Natural killer cell (primary cell): Measurements from ENCODE around the gene LRG1. TPM values are rescaled to one million over a fixed set of nuclear protein-coding genes. Genes with fewer than 3 reads are reported as not detected.

Source experiments
- ATAC-seq, 3 donors: fragments of 150-1000 bp in 2 of 3; fragments of 200-7000 bp in 1 of 3; cut with Tn5 transposase; 1 replicate in 1 of 3; 2 replicates in 2 of 3; pipeline ENCODE4 v1.10.0; 2021; ENCODE audit warnings: mild to moderate bottlenecking in 2 of 3, moderate library complexity in 2 of 3
- DNase-seq, 2 donors: peaks; one replicate each; pipeline versions ENCODE4 v3.0.0 to v3.0.0-alpha.2; 2013 to 2021; ENCODE audit warnings: mixed read lengths in 1 of 2
- H3K27ac ChIP-seq: one replicate; pipeline ENCODE4 v1.5.1; 2013; ENCODE audit warnings: mild to moderate bottlenecking, low read length
- H3K27me3 ChIP-seq: one replicate; pipeline ENCODE4 v1.6.1; 2013; ENCODE audit warnings: low read length; ENCODE audit not compliant: control insufficient read depth, insufficient read depth
- H3K36me3 ChIP-seq: one replicate; pipeline ENCODE4 v1.6.1; 2013; ENCODE audit warnings: low read length; ENCODE audit not compliant: control insufficient read depth, insufficient read depth
- H3K4me1 ChIP-seq: one replicate; pipeline ENCODE4 v1.6.1; 2013; ENCODE audit warnings: low read length; ENCODE audit not compliant: control insufficient read depth, insufficient read depth
- H3K4me3 ChIP-seq: one replicate; pipeline ENCODE4 v1.5.1; 2013; ENCODE audit warnings: low read length
- H3K9me3 ChIP-seq: one replicate; pipeline ENCODE4 v1.6.1; 2013; ENCODE audit warnings: low read length; ENCODE audit not compliant: control insufficient read depth, insufficient read depth
- H3K27ac Mint-ChIP-seq, 2 donors: one replicate each; pipeline ENCODE4 v1.8.0; 2022; ENCODE audit warnings: mild to moderate bottlenecking in 2 of 2, mixed read lengths in 2 of 2, moderate library complexity in 1 of 2
- H3K27me3 Mint-ChIP-seq, 2 donors: one replicate each; pipeline ENCODE4 v1.8.0; 2022; ENCODE audit warnings: low read depth in 2 of 2, mixed read lengths in 2 of 2
- H3K36me3 Mint-ChIP-seq: one replicate; pipeline ENCODE4 v1.8.0; 2022; ENCODE audit warnings: mixed read lengths
- H3K4me1 Mint-ChIP-seq, 2 donors: one replicate each; pipeline ENCODE4 v1.8.0; 2022; ENCODE audit warnings: mixed read lengths in 2 of 2
- H3K4me3 Mint-ChIP-seq: one replicate; pipeline ENCODE4 v1.8.0; 2022; ENCODE audit warnings: mild to moderate bottlenecking, moderate library complexity, mixed read lengths
- H3K9me3 Mint-ChIP-seq, 2 donors: one replicate each; pipeline ENCODE4 v1.8.0; 2022; ENCODE audit warnings: mixed read lengths in 2 of 2
- WGBS: methylation state at CpG from one replicate; pipeline ENCODE4 v1.1.7; 2013; ENCODE audit warnings: missing lambda C conversion rate; ENCODE audit not compliant: insufficient coverage; 5-methylcytosine and 5-hydroxymethylcytosine counted together
- intact Hi-C: fragments of 100-400 bp; cut with micrococcal nuclease; formaldehyde crosslinking; loops from one replicate; pipeline ENCODE4 v1.14.2; 2022
- total RNA-seq, 4 donors: library from RNA; stranded (reverse); fragments of 120-200 nt in 1 of 4; gene quantifications; one replicate each; pipeline versions ENCODE4 v1.2.3 to v1.2.4, GENCODE V29; 2013 to 2022
- TF ChIP-seq, protein P1 (sequence below): fragments of 200-600 bp; IDR thresholded peaks from one replicate; pipeline ENCODE4 v1.8.0; 2022; ENCODE audit warnings: antibody characterized with exemption

LRG1 gene
- total RNA-seq, 3 donors from 2014 or later (not counting 1 experiment from before 2014, with no cell fraction given) = 1.8 TPM; not detected in 2

DNA sequence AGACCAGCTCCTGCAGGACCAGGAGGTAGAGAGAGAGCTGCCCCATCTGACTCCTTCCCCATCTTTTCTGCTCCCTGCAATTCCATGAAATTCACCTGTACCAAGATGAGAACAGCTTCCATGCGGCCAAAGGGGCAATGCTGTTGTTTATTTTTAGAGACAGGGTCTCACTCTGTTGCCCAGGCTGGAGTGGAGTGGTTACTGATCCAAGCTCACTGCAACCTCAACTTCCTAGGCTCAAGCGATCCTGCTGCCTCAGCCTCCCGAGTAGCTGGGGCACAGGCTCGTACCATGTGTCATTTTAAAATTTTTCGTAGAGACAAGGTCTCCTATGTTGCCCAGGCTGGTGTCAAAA is 18.0 kb downstream of the LRG1 start:
- intact Hi-C loops = loop anchor here (10.0 kb wide), 1 partner anchor 257 kb away; no protein-coding TSS in a partner anchor
- TF ChIP-seq, protein P1, sequence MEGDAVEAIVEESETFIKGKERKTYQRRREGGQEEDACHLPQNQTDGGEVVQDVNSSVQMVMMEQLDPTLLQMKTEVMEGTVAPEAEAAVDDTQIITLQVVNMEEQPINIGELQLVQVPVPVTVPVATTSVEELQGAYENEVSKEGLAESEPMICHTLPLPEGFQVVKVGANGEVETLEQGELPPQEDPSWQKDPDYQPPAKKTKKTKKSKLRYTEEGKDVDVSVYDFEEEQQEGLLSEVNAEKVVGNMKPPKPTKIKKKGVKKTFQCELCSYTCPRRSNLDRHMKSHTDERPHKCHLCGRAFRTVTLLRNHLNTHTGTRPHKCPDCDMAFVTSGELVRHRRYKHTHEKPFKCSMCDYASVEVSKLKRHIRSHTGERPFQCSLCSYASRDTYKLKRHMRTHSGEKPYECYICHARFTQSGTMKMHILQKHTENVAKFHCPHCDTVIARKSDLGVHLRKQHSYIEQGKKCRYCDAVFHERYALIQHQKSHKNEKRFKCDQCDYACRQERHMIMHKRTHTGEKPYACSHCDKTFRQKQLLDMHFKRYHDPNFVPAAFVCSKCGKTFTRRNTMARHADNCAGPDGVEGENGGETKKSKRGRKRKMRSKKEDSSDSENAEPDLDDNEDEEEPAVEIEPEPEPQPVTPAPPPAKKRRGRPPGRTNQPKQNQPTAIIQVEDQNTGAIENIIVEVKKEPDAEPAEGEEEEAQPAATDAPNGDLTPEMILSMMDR = no peak
- Mint-ChIP-seq H3K4me3 (no peak overlapping the region), H3K27ac (no peak overlapping the region), H3K4me1 (no peaks in the 10 kb centered on the region), H3K27me3 (peaks cover 0 to 8% of the 10 kb centered on the region in 2 donors), H3K36me3 (no peaks in the 10 kb centered on the region), H3K9me3 (no peaks in the 10 kb centered on the region)
- no peak overlapping the region for H3K4me3 ChIP-seq
- DNase-seq (no peak), ATAC-seq (no peak)
- H3K36me3 ChIP-seq = no peaks in the 10 kb centered on the region
- H3K27ac ChIP-seq = no peak overlapping the region
- no peaks in the 10 kb centered on the region for H3K27me3 ChIP-seq
- whole genome bisulfite sequencing = 82% methylated on average over 5 of the region's 5 CpGs
- no peaks in the 10 kb centered on the region for H3K4me1 ChIP-seq
- no peaks in the 10 kb centered on the region for H3K9me3 ChIP-seq

DNA sequence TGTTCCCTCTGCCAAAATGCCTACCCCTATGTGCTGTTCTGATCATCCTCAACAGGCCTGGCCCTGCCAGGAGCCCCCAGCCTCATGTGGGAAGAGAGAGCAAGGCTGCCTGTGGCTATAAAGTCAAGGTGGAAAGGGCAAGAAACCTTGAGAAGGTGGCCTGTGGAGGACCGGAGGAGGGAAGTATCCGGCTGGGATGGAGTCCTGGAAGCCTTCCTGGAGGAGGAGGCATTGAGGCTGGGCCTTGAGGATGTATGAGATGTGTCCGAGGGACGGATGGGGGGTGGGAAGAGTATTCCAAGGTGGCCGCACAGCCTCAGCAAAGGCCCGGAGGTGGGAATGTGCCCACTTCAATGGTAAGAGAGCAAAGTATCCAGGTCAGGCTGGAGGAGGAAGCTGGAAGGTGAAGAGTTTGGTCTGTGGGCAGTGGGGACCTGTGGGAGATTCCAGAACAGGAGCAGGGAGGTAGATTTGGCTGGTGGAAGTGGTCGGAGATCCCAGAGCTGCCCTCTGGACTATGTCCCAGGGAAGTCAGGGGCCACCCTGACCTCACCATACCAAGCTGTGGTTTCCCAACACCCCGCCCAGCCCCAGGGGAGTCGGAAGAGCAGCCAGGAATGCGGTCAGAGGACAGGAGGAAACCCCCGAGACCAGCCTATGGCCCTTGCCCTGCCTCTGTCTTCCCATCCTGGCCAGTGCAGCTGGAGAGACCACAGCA is 18.5 kb downstream of the LRG1 start:
- TF ChIP-seq, protein P1 = no peak
- H3K4me1 ChIP-seq = no peaks in the 10 kb centered on the region
- H3K36me3 Mint-ChIP-seq = no peaks in the 10 kb centered on the region
- WGBS = 83% methylated on average over 11 of the region's 11 CpGs
- peaks cover 0 to 8% of the 10 kb centered on the region in 2 donors for H3K27me3 Mint-ChIP-seq
- H3K9me3 ChIP-seq = no peaks in the 10 kb centered on the region
- intact Hi-C loops = loop anchor here (10.0 kb wide), 1 partner anchor 257 kb away; no protein-coding TSS in a partner anchor
- H3K36me3 ChIP-seq = no peaks in the 10 kb centered on the region
- no peak overlapping the region for H3K27ac ChIP-seq
- no peak overlapping the region for H3K4me3 ChIP-seq
- H3K4me1 Mint-ChIP-seq = no peaks in the 10 kb centered on the region
- H3K4me3 Mint-ChIP-seq = no peak overlapping the region
- ATAC-seq (no peak), DNase-seq (no peak)
- H3K9me3 Mint-ChIP-seq = no peaks in the 10 kb centered on the region
- no peak overlapping the region for H3K27ac Mint-ChIP-seq
- no peaks in the 10 kb centered on the region for H3K27me3 ChIP-seq

GRCh38 chr19:4519521-4520277 is 20.1 kb downstream of the LRG1 start:
- Mint-ChIP-seq H3K9me3 (no peaks in the 10 kb centered on the region), H3K36me3 (no peaks in the 10 kb centered on the region), H3K27ac (no peak overlapping the region), H3K4me3 (no peak overlapping the region), H3K27me3 (peaks cover 0 to 8% of the 10 kb centered on the region in 2 donors), H3K4me1 (no peaks in the 10 kb centered on the region)
- 85% methylated on average over 7 of the region's 9 CpGs for WGBS
- intact Hi-C loops = loop anchor here (10.0 kb wide), 1 partner anchor 255 kb away; no protein-coding TSS in a partner anchor
- Histone ChIP-seq H3K4me1 (no peaks in the 10 kb centered on the region), H3K4me3 (no peak overlapping the region), H3K27me3 (no peaks in the 10 kb centered on the region), H3K9me3 (no peaks in the 10 kb centered on the region), H3K36me3 (no peaks in the 10 kb centered on the region), H3K27ac (no peak overlapping the region)
- peak in 1 of 3 donors; percentile 10 for ATAC-seq
- TF ChIP-seq, protein P1 = no peak
- no peak for DNase-seq
